BJ (cell line): ENCODE measurements around the gene LMNTD2. TPM values are rescaled to one million over a fixed set of nuclear protein-coding genes. Genes with fewer than 3 reads are reported as not detected.

Experiments
- CTCF ChIA-PET: fragments of 350-600 bp; formaldehyde crosslinking; extraction: SDS; loops from one replicate; lab custom pipeline; 2021; ENCODE audit warnings: antibody characterized with exemption, inconsistent platforms; lab: Yijun Ruan, JAX
- POLR2A ChIA-PET: fragments of 300-600 bp; sonication (Branson Sonifier 250); formaldehyde crosslinking; extraction: SDS; loops from one replicate; lab custom pipeline; 2021; ENCODE audit warnings: antibody characterized with exemption; lab: Charles Lee
- DNase-seq: peaks from one replicate; pipeline ENCODE4 v3.0.0-alpha.2; 2011; ENCODE audit warnings: low read depth
- H3K27me3 ChIP-seq: 2 replicates; pipeline ENCODE4 v1.6.0; 2011; ENCODE audit warnings: low read length; ENCODE audit not compliant: control insufficient read depth, insufficient read depth
- H3K36me3 ChIP-seq: 2 replicates; pipeline ENCODE4 v1.5.1; 2011; ENCODE audit warnings: low read length; ENCODE audit not compliant: control insufficient read depth, insufficient read depth
- H3K4me3 ChIP-seq: 2 replicates; pipeline ENCODE4 v1.5.1; 2011; ENCODE audit warnings: low read depth, mild to moderate bottlenecking, control low read depth, low read length
- polyA plus RNA-seq: library from polyadenylated mRNA; depleted of rRNA; stranded (reverse); fragments of >200 nt; gene quantifications from 2 replicates; pipeline ENCODE4 v1.2.3, GENCODE V29; 2011
- TF ChIP-seq, protein P1 (sequence below): IDR thresholded peaks from 2 replicates; pipeline ENCODE4 v1.5.1; 2011; ENCODE audit warnings: low read depth, mild to moderate bottlenecking, control low read depth, inconsistent platforms, low read length, moderate library complexity; ENCODE audit not compliant: insufficient read depth

The LMNTD2 gene
- polyA plus RNA-seq, 1 experiment = 2.5 TPM

DNA sequence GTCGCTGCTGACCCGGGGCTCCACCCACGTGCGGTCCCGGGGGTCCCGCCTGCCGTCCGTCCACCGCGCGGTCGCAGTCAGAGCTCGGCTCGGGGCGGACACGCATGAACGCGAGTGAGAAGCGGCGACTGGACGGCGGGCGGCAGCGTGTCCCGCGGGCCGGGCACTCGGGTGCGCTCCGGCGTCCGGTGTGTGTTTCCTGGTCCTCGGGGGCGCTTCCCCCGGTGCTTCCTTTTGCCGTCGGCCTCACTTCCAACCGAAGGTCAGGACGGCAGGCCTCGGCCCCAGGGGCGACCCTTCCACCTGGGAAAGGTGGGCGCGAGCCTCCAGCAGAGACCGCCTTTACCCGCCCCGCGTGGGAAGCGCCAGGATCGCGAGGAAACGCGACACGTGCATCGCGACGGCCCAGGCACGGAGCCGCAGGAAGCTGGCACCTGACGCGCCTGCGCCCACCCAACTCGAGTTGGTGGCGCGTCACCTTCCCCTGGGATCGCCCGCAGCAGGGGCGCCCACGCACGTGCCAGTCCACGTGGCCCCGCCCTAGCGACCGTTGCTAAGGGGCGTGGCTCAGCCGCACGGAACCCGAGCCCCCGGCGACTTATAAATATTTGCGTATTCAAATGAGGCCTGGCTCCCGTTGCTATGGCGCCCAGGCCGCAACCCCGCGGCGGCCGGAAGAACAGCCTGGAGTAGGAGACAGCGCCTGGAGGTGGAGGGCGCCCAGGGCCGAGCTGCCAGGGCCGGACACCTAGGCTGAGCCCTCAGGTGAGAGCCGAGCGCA lies 23.5 kb downstream of the LMNTD2 start, which contains the start of gene LRRC56:
Gene LRRC56 (plus strand): TSS at position 687 of the 781 bp plus-strand sequence. CDS start 3,158 bp downstream, outside the sequence.
- DNase-seq = peak; percentile 42
- Histone ChIP-seq H3K4me3 (peak within 1 kb of the TSS; percentile 52), H3K27me3 (no peaks in the 10 kb centered on the region), H3K36me3 (peaks cover 16% of the 10 kb centered on the region)
- TF ChIP-seq, protein P1, sequence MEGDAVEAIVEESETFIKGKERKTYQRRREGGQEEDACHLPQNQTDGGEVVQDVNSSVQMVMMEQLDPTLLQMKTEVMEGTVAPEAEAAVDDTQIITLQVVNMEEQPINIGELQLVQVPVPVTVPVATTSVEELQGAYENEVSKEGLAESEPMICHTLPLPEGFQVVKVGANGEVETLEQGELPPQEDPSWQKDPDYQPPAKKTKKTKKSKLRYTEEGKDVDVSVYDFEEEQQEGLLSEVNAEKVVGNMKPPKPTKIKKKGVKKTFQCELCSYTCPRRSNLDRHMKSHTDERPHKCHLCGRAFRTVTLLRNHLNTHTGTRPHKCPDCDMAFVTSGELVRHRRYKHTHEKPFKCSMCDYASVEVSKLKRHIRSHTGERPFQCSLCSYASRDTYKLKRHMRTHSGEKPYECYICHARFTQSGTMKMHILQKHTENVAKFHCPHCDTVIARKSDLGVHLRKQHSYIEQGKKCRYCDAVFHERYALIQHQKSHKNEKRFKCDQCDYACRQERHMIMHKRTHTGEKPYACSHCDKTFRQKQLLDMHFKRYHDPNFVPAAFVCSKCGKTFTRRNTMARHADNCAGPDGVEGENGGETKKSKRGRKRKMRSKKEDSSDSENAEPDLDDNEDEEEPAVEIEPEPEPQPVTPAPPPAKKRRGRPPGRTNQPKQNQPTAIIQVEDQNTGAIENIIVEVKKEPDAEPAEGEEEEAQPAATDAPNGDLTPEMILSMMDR = no peak
- ChIA-PET POLR2A (no interaction called here), CTCF (interaction anchor here (1.2 to 2.3 kb wide), 4 partner anchors 14 to 18 kb away, joined by 3 to 7 read pairs (median 4); no protein-coding TSS in a partner anchor)

DNA sequence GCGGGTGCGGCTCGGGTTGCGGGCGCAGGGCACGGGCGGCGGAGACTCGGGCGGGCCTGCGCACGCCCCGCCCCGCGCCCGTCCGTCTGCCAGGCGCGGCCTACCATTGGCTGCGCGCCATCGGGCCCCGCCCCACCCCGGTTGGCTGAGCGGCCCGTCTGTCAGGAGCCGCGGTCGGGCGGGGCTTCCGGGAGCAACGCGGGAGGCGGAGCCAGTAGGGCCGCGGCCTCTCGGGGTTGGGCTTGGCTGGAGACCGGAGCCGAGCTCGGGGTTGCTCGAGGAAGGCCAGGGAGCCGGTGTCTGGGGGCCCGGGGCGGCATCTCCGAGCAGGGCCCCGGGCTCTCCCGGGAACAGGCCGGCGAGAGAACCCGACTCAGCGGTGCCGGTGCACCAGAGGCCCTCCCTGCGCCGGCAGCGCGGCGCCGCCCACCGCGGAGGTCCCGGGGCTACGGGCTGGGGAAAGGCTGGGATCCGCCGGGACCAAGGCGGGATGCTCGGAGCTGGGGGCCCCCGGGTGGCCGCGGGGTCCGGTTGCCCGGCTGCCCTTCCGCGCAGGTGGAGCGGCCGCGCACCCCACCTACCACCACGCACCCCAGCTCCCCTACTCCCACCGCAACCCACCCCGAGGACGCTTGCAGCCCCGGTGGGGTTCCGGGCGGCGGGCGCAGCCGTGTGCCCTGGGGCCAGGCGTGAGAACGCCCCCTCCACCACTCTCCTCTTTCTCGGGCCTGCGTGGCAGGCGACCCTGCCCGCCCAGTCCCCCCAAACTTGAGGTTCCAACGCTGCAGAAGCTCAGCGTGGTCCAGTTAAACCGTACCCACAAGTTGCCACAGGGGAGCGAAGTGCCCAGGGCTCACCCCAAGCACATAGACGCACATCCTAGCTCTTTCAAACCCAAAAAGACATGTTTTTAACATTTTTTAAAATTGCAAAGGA lies 24.8 kb downstream of the LMNTD2 start, which contains the start of gene HRAS:
Gene HRAS (minus strand): TSS at position 58 of the 936 bp plus-strand sequence.
- Histone ChIP-seq H3K36me3 (peaks cover 22% of the 10 kb centered on the region), H3K4me3 (peak within 1 kb of the TSS; percentile 65), H3K27me3 (no peaks in the 10 kb centered on the region)
- TF ChIP-seq, protein P1 = no peak
- CTCF ChIA-PET = interaction anchor here (0.6 to 1.5 kb wide), 5 partner anchors 13 to 210 kb away, joined by 3 to 5 read pairs (median 4); no protein-coding TSS in a partner anchor
- DNase-seq = peak; percentile 60
- POLR2A ChIA-PET = interaction anchor here (0.6 kb wide), 1 partner anchor 41 kb away, joined by 3 read pairs; the partner anchor contains the start of gene PHRF1

DNA sequence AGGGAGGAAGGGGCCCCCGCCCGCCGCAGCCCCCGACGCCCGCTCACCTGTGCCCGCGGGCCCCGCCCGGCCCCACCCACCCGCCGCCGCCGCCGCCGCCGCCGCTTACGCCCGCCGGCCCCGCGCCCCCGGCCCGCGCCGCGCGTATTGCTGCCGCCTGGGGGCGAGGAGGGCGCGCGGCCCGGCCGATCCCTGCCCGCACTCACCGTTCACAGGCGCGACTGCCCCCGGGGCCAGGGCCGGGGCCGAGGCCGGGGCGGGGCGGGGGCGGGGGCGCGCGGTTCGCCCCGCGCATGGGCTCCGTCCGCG lies 25.4 kb downstream of the LMNTD2 start:
- DNase-seq = no peak
- ChIA-PET CTCF (interaction anchor here (1.0 to 2.7 kb wide), 3 partner anchors 16 to 86 kb away, joined by 3 to 13 read pairs (median 5); no protein-coding TSS in a partner anchor), POLR2A (no interaction called here)
- peak overlapping the region; percentile 65 for H3K4me3 ChIP-seq
- no peaks in the 10 kb centered on the region for H3K27me3 ChIP-seq
- H3K36me3 ChIP-seq = peaks cover 22% of the 10 kb centered on the region
- TF ChIP-seq, protein P1 = no peak

DNA sequence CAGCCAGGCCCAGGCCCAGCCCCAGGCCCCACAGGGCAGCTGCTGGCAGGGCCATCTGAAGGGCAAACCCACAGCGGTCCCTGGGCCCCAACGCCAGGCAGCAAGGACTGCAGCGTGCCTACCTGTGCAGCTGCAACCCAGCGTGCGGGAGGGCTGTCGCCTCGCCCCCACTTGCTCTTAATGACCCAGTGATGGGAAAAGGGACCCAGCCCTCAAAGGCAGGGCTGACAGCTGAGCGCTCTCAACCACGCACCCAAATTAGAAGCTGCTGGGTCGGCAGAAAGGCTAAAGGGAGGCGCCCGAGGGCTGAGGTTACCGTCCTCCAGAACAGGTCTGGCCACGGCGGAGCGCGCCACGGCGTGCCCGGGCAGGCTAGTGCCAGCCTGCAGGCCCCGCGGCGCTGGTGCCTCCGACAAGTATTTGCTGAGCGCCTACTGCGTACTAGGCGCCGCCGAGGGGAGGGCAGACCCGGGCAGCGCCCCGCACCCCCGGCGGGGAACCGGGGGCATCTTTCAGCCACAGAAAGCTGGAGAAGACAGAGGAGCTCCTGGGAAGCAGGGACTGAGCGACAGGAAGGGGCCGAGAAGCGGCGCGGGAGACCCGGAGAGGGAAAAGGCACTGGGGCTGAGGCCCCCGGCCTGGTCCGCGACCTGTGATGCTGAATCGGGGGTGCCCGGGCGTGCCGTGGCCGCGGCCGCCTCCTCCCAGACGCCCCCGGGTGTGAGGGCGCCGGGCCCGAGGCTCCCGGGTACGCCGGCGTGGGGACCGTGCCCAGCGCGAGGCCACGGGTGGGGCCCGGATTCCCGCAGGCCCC lies 25.9 kb downstream of the LMNTD2 start:
- CTCF ChIA-PET = interaction anchor here (0.8 to 2.7 kb wide), 4 partner anchors 9 to 85 kb away, joined by 3 to 13 read pairs (median 4); no protein-coding TSS in a partner anchor
- DNase-seq = no peak

More for the DNA sequence above, 25.9 kb downstream of the LMNTD2 start:
- H3K27me3 ChIP-seq = no peaks in the 10 kb centered on the region
- POLR2A ChIA-PET = no interaction called here
- peak overlapping the region; percentile 65 for H3K4me3 ChIP-seq
- peaks cover 22% of the 10 kb centered on the region for H3K36me3 ChIP-seq
- TF ChIP-seq, protein P1 = no peak
